ENCODE results near the gene SMARCC2. TPM values are rescaled to one million over a fixed set of nuclear protein-coding genes. Genes with fewer than 3 reads are reported as not detected.
A peak's percentile ranks its signal among the peaks of the same experiment; 100 is the strongest.

Gene SMARCC2
- total RNA-seq, 1 experiment from 2014 or later, result 99.7 TPM

GRCh38 chr12:56115329-56115728 is 74.0 kb downstream of the SMARCC2 start:
- Histone ChIP-seq H3K9me3 (ENCODE audit: control insufficient read depth in 1 of 2, insufficient read depth in 1 of 2, low read depth in 1 of 2, low read length in 2 of 2) (no peaks in the 10 kb centered on the region), H3K4me3 (replicated peaks in 1 of 2; ENCODE audit: low read depth in 1 of 2, low read length in 2 of 2) (peak overlapping the region; percentile 80 to 82), H2AFZ (ENCODE audit: low read depth, low read length, poor library complexity, severe bottlenecking) (no peak overlapping the region), H3K9ac (ENCODE audit: low read length) (peak overlapping the region; percentile 92), H3K36me3 (ENCODE audit: control insufficient read depth in 1 of 2, insufficient read depth in 2 of 2, low read length in 2 of 2) (peaks cover 22 to 41% of the 10 kb centered on the region in 2 experiments), H3K4me2 (ENCODE audit: low read length) (peak overlapping the region; percentile 88), H3K27ac (ENCODE audit: low read depth, low read length) (peak overlapping the region; percentile 93), H3K4me1 (ENCODE audit: control insufficient read depth in 1 of 2, insufficient read depth in 2 of 2, low read length in 2 of 2) (peaks cover 22 to 31% of the 10 kb centered on the region in 2 experiments), H3K27me3 (ENCODE audit: insufficient read depth, low read length) (no peaks in the 10 kb centered on the region), H4K20me1 (ENCODE audit: insufficient read depth) (no peaks in the 10 kb centered on the region), H3K79me2 (ENCODE audit: insufficient read depth, low read length) (peaks cover 27% of the 10 kb centered on the region), H3K9me2 (ENCODE audit: insufficient read depth) (no peaks in the 10 kb centered on the region)
- TF ChIP-seq EGR1 (IDR thresholded peaks at IDR 0.05; ENCODE audit: low read depth) (no peak), REST (IDR thresholded peaks at IDR 0.05; ENCODE audit: low read depth) (no peak), YY1 (IDR thresholded peaks at IDR 0.05; ENCODE audit: extremely low read depth, insufficient replicate concordance, low read depth, low read length) (no peak)
- ATAC-seq (no peak), DNase-seq (ENCODE audit: low read depth, low spot score) (no peak)
- POLR2A ChIA-PET, result interaction anchor here (0.9 to 4.6 kb wide), 6 partner anchors 11 to 141 kb away, joined by 3 to 75 read pairs (median 4); partner anchors contain the start of genes ERBB3, ESYT1, PA2G4 and RAB5B
- CTCF ChIA-PET, result interaction anchor here (0.6 to 2.2 kb wide), 3 partner anchors 11 to 469 kb away, joined by 3 to 5 read pairs (median 4); partner anchors contain the start of gene PA2G4
- BruUV-seq (replicated peaks), result no TSS peak
- RAD21 ChIA-PET (ENCODE audit: low non-redundant PET in 1 of 2, low total read pairs in 2 of 2, uncharacterized antibody in 2 of 2, unreplicated experiment in 2 of 2), result no interaction called here
- intact Hi-C loops (cut with micrococcal nuclease), result loop anchor here (5.0 to 10.0 kb wide), 2 partner anchors 118 to 381 kb away; partner anchors contain the start of gene SUOX

- H3K4me1 ChIP-seq (ENCODE audit: control insufficient read depth in 1 of 2, insufficient read depth in 2 of 2, low read length in 2 of 2), result peaks cover 11 to 19% of the 10 kb centered on the region in 2 experiments
- H3K79me2 ChIP-seq (ENCODE audit: insufficient read depth, low read length), result peaks cover 33% of the 10 kb centered on the region
- 0 out of 2 replicates have a peak overlapping the region, but pooled peaks have one; percentile 1 for H3K9ac ChIP-seq (ENCODE audit: low read length)
- H4K20me1 ChIP-seq (ENCODE audit: insufficient read depth), result no peaks in the 10 kb centered on the region
- intact Hi-C loops (cut with micrococcal nuclease), result loop anchor here (10.0 kb wide), 1 partner anchor 379 kb away; no protein-coding TSS in a partner anchor
- no peak for DNase-seq (ENCODE audit: low read depth, low spot score)
- H3K4me3 ChIP-seq (replicated peaks in 1 of 2; ENCODE audit: low read depth in 1 of 2, low read length in 2 of 2), result no peak overlapping the region
- H3K9me2 ChIP-seq (ENCODE audit: insufficient read depth), result no peaks in the 10 kb centered on the region
- H3K4me2 ChIP-seq (ENCODE audit: low read length), result no peak overlapping the region
- no TSS peak for BruUV-seq (replicated peaks)
- no peaks in the 10 kb centered on the region for H3K27me3 ChIP-seq (ENCODE audit: insufficient read depth, low read length)
- RAD21 ChIA-PET (ENCODE audit: low non-redundant PET in 1 of 2, low total read pairs in 2 of 2, uncharacterized antibody in 2 of 2, unreplicated experiment in 2 of 2), result no interaction called here
- POLR2A ChIA-PET, result interaction anchor here (1.5 to 2.6 kb wide), 2 partner anchors 10 to 15 kb away, joined by 3 to 16 read pairs; partner anchors contain the start of gene PA2G4
- H3K9me3 ChIP-seq (ENCODE audit: control insufficient read depth in 1 of 2, insufficient read depth in 1 of 2, low read depth in 1 of 2, low read length in 2 of 2), result no peaks in the 10 kb centered on the region
- CTCF ChIA-PET, result interaction anchor here (2.2 kb wide), 1 partner anchor 10 kb away, joined by 5 read pairs; the partner anchor contains the start of gene PA2G4
- H3K36me3 ChIP-seq (ENCODE audit: control insufficient read depth in 1 of 2, insufficient read depth in 2 of 2, low read length in 2 of 2), result peaks cover 30 to 50% of the 10 kb centered on the region in 2 experiments
- ATAC-seq, result no peak
- H3K27ac ChIP-seq (ENCODE audit: low read depth, low read length), result peak overlapping the region; percentile 13; the same call in 1 of the 2 replicates
- no peak overlapping the region for H2AFZ ChIP-seq (ENCODE audit: low read depth, low read length, poor library complexity, severe bottlenecking)
- TF ChIP-seq CBX3 (IDR thresholded peaks at IDR 0.05; ENCODE audit: low read depth) (no peak), MAX (IDR thresholded peaks at IDR 0.05) (no peak), ATF3 (IDR thresholded peaks at IDR 0.05) (no peak), ELF1 (IDR thresholded peaks at IDR 0.05; ENCODE audit: borderline replicate concordance, low read depth) (no peak), TCF7L2 (IDR thresholded peaks at IDR 0.05; ENCODE audit: borderline replicate concordance, extremely low read depth, insufficient read depth, insufficient read length) (no peak), CEBPB (IDR thresholded peaks at IDR 0.05; ENCODE audit: low read depth) (no peak), EZH2phosphoT487 (IDR thresholded peaks at IDR 0.05; ENCODE audit: borderline replicate concordance) (no peak), REST (IDR thresholded peaks at IDR 0.05; ENCODE audit: low read depth) (no peak), SRF (IDR thresholded peaks at IDR 0.05; ENCODE audit: low read depth) (no peak)
These were observed 75.2 kb downstream of the SMARCC2 start for GRCh38 chr12:56114084-56114483.
